Measurements from ENCODE around the gene VPS18.
"Not testable (repeated sequence)": the region's sequence is repeated elsewhere in the genome, so short reads cannot be mapped to it uniquely, and the experiment has no call there.

VPS18 gene

GRCh38 chr15:40893733-40894680 lies at the start of gene VPS18:
VPS18 (plus strand) TSS chr15:40894450; CDS start chr15:40894769, 319 bp downstream.
- DNase-seq (ENCODE audit: low spot score) = peak; percentile 96

GRCh38 chr15:40844696-40845030 lies 49.6 kb upstream of the VPS18 start:
- peak; percentile 28 for DNase-seq (ENCODE audit: low spot score)

GRCh38 chr15:40845036-40845435 lies 49.2 kb upstream of the VPS18 start:
- no peak for DNase-seq (ENCODE audit: low spot score)

GRCh38 chr15:40845511-40846284 lies 48.6 kb upstream of the VPS18 start:
- no peak for DNase-seq (ENCODE audit: low spot score)

- DNase-seq (ENCODE audit: low spot score) = no peak
These were observed 47.4 kb upstream of the VPS18 start for GRCh38 chr15:40846841-40847222.

GRCh38 chr15:40847223-40847961 lies 46.9 kb upstream of the VPS18 start:
- DNase-seq (ENCODE audit: low spot score) = no peak

- no peak for DNase-seq (ENCODE audit: low spot score)
These were observed 43.6 kb upstream of the VPS18 start for GRCh38 chr15:40850576-40851112.

GRCh38 chr15:40852529-40852928 lies 41.7 kb upstream of the VPS18 start:
- no peak for DNase-seq (ENCODE audit: low spot score)

- DNase-seq (ENCODE audit: low spot score) = no peak
These were observed 40.9 kb upstream of the VPS18 start for GRCh38 chr15:40853241-40853890.

- no peak for DNase-seq (ENCODE audit: low spot score)
These were observed 40.1 kb upstream of the VPS18 start for GRCh38 chr15:40854161-40854560.

GRCh38 chr15:40855706-40856234 lies 38.5 kb upstream of the VPS18 start:
- no peak for DNase-seq (ENCODE audit: low spot score)

- DNase-seq (ENCODE audit: low spot score) = no peak
These were observed 37.5 kb upstream of the VPS18 start for GRCh38 chr15:40856746-40857145.

- DNase-seq (ENCODE audit: low spot score) = peak; percentile 93
These were observed 36.5 kb upstream of the VPS18 start for GRCh38 chr15:40857601-40858341.

- DNase-seq (ENCODE audit: low spot score) = no peak
These were observed 35.5 kb upstream of the VPS18 start for GRCh38 chr15:40858706-40859105.

GRCh38 chr15:40859206-40859851 lies 34.9 kb upstream of the VPS18 start:
- DNase-seq (ENCODE audit: low spot score) = peak; percentile 84

GRCh38 chr15:40861147-40861546 lies 33.1 kb upstream of the VPS18 start:
- DNase-seq (ENCODE audit: low spot score) = not testable (repeated sequence)

- DNase-seq (ENCODE audit: low spot score) = no peak
These were observed 30.5 kb upstream of the VPS18 start for GRCh38 chr15:40863660-40864270.

GRCh38 chr15:40867199-40867598 lies 27.1 kb upstream of the VPS18 start:
- no peak for DNase-seq (ENCODE audit: low spot score)

- no peak for DNase-seq (ENCODE audit: low spot score)
These were observed 24.6 kb upstream of the VPS18 start for GRCh38 chr15:40869686-40870085.

- DNase-seq (ENCODE audit: low spot score) = no peak
These were observed 23.5 kb upstream of the VPS18 start for GRCh38 chr15:40870716-40871115.

Measured in AG08395 (cell line).